ENCODE measurements around the gene TENM4.
"Not testable (repeated sequence)": the region's sequence is repeated elsewhere in the genome, so short reads cannot be mapped to it uniquely, and the experiment has no call there.

Gene TENM4

DNA sequence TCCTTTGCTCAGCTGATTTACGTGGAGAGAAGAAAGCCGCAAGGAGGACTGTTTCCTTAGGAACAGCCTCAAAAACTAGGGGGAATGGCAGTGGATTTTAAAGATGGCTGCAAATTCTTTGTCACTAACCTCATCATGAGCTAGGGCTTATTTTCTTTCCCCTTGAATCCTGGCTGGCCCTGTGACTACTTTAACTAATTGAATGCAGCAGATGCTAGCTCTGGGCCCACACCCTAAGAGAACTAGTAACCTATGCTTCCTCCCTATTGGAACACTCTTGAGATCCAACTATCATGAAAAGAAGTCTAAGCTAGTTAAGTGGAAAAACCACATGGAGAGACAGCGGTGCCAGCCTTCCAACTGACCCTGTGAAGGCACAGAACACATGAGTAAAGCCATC, 444.8 kb downstream of the TENM4 start:
- DNase-seq, result no peak

DNA sequence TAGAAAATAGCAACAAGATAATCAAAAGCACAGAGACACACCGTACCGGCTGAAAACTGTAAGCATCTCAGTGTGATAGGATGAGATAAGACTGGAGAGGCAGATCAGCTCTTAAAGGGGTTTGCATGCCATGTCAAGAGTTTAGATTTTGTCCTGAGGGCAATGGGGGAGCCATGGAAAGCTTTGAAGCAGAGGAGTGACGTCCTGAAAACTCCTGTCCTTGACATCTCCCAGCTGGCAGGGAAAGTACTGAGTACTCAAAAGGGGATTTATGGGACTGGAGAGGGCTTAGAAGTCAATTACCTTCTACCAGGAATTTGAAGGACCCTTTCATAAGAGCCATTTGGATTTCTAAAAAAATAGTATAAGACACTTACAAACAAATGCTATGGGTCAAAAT, 445.7 kb downstream of the TENM4 start:
- no peak for DNase-seq

DNA sequence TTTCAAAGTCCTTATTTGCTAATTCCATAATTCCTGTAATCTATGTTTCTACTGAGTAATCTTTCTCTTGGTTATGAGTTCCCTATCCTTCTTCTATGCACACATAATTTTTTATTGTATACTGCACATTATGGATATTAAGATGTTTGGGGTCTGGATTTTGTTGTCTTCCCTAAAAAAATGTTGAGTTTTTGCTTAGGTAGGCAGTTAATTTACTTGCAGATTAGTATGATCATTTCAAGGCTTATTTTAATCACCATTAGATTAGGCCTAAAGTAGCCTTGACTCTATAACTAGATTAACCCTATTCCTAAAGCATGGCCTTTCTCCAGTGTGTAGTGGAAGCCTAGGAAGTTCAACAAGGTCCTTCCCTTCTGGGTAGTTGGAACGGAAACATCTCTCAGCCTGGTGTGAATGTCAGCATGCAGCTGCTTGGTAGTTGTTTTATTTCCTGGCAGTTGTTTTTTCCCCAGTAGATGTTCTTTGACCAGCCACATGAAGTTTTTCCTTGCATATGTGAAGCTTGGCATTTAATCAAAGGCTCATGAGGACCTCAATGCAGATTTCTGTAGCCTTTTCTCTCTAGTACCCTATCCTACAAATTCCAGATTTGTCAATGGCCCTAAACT, 446.9 kb downstream of the TENM4 start:
- no peak for DNase-seq

DNA sequence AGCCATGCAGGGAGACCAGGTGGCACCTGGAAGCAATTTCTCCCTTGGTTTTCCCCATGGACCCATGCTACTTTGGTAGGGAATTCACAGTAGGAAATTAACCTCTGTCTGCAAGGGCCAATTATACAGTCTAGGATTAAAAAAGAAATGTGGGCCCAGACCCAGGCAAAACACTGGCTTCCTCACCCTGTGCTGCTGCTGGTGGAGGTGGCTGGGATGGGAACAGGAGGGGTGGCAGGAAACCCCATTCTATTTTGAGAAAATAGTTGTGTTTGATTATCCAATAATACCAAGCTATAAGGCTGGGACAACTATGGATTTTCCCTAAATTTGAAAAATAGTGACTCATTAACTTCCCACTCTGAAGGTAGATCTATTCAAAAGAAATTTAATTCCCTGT, 449.1 kb downstream of the TENM4 start:
- DNase-seq, result no peak

DNA sequence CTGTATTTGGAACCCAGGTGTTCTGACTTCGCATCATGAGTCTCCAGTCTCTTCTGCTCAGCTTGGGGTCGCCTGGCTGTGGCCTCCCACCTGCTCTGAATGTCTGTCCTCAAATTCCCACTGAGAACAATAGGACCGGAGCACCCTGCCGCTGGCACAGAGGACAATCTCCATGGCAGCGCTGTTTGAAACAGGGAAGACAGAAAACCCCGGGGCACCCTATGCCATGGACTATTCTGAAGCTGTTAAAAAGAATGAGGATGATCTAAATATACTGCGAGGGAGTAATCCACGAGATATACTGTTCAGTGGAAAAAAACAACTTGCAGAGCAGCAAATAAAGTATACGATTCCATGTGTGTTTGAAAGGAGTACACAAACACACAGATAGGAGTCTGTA, 450.6 kb downstream of the TENM4 start:
- DNase-seq, result no peak

DNA sequence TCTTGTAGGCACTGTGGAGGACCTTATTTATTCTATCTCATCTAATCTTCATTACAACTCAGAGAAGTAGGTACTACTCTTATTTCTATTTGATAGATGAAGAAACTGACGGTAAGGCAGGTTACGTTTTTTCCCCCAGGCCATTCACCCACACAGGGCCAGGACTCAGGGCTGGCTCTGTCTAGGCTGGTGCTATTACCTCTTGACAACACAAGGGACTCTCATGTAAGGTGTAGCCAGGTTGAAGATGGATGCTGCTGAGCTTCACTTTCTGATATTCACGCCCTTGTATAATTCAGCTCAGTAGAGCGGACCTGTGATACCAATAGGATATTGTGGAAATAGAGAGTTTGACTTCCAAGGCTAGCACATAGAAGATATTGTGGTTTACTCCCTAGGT, 453.1 kb downstream of the TENM4 start:
- DNase-seq, result no peak

DNA sequence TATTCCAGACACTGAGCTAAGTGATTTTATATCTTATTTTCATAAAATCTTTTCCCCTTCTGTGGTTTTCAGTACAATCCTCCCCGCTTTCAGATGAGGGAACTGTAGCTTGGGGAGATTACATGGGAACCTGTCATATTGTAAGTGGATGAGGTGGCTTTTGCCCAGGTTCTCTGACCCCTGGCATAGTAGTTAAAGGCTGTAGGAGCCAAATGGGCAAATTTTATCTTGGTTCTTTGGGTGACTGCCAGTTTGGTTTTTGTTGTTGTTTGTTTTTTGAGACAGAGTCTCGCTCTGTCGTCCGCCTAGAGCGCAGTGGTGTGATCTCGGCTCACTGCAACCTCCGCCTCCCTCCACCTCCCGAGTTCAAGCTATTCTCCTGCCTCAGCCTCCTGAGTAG, 454.5 kb downstream of the TENM4 start:
- no peak for DNase-seq

DNA sequence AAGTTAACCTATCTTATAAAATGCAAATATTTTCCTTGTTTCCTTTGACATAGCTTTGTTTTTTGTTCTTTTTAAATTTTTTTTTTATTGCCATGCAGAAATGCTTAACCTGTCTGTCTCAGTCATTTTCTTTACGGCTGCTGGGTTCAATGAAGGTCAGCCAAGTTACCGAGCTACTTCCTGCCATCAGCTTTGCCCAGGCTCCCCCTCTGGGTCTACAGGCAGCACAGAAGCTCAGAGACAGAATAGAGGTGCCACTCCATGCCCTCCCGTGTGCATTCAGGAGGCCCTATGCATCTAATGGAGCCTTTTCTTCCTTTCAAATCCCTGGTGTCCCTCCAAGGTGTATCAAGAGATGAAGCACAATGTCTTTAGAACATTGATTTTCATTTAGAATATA, 455.2 kb downstream of the TENM4 start:
- no peak for DNase-seq

DNA sequence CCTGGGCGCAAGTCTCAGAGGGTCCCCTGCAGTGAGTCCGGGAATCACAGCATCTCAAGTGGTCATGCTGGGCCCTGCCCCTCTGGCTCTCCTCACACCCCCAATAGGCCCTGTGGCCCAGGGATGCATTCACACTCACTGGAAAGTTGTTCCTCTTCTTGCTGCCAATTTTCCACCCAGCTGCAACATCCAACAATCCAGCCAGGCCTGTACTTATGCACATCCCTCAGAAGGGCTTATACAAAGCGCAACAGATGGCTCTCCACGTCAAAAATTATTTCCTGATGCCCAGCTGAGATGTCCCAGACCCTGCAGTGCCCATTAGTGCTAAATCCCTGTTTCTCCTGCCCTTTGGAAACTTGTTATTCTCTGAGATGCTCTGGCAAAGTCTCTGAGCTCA, 458.4 kb downstream of the TENM4 start:
- no peak for DNase-seq

DNA sequence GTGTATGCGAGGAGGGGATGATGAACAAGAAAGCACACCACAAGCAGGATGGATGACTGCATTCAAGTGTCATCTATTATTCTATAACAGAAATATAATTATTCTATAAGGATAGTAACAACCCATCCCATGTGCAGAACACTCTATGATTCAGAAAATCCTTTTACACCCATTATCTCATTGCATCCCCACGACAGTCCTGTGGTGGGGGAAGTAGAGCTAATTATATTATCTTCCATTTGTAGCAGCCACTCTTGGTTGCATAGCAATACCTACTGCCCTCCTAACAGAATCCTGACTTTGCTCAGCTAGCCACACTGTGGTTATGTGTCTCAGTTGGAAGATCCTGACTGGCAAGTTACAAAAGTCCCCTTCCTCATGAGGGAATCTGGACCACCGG, 459.7 kb downstream of the TENM4 start:
- DNase-seq, result no peak

DNA sequence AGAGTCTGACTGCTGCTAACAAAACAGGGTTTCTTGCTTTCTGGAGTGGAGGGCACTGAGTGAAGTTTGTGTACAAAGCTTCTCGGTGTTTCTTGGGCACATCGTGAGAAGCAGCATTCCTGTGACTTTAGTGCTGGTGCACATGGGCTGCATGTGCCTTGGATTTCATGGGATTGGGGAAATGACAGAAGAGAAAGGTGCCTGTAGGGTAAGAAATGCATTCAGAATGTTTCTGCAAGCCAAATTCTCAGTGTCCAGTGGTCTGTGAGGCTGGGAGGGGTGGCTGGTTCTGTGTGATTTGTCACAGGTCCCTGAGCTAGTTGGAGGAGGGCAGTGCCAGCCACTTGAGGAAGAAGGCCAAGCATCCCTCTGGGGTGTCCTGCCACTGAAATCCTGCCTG, 462.0 kb downstream of the TENM4 start:
- DNase-seq, result no peak

DNA sequence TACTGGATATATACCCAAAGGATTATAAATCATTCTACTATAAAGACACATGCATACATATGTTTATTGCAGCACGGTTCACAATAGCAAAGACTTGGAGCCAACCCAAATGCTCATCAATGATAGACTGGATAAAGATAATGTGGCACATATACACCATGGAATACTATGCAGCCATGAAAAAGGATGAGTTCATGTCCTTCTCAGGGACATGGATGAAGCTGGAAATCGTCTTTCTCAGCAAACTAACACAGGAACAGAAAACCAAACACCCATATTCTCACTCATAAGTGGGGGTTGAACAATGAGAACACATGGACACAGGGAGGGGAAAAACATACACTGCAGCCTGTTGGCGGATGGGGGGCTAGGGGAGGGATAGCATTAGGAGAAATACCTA, 463.0 kb downstream of the TENM4 start:
- DNase-seq, result not testable (repeated sequence)

DNA sequence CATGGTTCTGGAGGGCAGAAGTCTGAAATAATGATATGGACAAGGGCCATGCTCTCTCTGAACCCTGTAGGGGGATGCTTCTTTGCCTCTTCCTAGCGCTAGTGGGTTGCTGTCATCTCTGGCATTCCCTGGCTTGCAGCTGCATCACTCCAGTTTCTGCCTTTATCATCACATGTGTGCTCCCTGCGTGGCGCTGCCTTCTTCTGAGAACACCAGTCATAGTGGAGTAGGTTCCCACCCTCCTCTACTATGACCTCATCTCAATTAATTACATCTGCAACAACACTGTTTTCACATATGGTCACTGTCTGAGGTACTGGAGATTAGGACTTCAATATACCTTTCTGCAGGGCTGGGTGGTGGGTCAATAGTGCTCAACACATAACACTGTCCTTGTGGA, 463.8 kb downstream of the TENM4 start:
- no peak for DNase-seq

DNA sequence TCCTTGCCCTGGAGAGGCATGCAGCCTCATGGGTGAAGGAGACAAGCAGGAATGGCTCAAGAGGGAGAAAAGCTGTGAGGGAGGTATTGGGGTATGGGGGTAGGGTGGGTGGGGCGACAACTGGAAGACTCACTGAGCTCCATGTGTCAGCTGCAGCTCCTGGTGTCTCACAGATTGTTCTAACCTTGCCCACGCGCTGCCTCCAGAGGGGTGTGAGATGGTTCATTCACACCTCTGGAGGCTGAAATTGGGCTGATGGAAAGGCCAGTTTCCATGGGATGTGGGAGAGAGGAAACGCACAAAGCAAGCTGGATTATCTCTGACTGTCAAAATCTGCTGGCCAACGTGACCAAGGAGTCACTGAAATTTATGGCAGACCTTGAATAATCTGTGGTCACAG, 465.7 kb downstream of the TENM4 start:
- DNase-seq, result no peak

DNA sequence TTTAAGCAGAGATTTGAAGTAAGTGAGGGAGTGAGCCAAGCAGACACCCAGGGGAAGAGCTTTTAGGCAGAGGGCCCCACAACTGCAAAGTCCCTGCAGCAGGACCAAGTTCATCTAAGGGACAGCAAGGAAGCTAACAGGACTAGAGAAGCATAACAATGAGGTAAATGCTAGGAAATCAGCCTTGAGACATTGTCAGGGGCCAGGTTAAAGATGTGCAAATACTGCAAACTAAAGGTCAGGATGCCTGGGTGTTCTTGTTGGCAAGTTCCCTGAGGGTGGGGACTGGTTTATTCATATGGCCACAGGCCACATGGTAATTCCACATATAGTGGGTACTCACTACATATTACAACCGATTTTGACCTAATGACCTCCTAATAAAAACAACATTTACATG, 467.0 kb downstream of the TENM4 start:
- no peak for DNase-seq

DNA sequence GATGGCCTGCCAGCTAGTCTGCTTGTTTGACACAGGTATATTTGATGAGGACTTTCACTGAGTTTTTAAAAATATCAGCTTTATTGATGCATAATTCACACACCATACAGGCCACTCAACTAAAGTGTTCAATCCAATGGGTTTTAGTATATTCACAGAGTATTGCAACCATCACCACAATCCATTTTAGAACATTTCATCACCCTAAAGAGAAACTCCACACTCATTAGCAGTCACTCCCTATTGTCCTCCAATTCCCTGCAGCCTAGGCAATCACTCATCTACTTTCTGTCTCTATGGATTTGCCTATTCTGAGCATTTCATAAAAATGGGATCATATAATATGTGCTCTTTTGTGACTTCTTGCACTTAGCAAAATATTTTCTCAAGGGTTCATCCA, 468.2 kb downstream of the TENM4 start:
- no peak for DNase-seq

DNA sequence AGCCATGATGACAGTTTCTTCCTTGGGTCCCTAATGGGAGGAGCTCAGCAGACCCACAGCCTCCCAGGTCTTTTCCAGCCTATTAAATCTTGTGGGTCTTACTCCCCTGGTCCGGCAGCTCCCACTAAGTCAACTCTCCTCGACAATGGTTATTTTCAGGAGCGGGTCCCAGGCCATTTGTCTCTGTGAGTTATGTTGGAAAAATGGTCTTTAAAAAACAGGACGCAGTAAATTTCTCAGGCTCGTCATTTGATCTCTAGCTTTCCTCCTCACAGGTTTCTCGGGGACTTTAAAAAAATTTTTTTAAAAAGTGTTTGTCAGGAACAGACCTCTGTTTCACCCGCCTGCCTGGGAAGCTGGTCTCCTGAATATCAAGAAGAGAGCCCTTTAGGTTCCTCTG, 468.7 kb downstream of the TENM4 start:
- DNase-seq, result no peak

DNA sequence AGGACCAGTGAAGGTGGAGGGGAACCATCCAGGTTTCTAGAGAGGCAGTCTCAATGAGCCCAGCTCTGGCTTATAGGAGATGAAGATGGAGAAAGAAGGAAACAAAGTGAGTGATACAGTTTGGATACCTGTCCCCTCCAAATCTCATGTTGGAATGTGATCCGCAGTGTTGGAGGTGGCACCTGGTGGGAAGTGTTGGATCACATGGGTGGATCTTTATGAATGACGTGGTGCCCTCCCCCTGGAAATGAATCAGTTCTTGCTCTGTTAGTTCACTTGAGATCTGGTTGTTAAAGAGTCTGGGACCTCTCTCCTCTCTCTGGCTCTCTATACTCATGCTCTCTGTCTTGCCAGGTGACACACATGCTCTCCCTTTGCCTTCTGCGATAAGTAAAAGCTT, 473.0 kb downstream of the TENM4 start:
- no peak for DNase-seq

DNA sequence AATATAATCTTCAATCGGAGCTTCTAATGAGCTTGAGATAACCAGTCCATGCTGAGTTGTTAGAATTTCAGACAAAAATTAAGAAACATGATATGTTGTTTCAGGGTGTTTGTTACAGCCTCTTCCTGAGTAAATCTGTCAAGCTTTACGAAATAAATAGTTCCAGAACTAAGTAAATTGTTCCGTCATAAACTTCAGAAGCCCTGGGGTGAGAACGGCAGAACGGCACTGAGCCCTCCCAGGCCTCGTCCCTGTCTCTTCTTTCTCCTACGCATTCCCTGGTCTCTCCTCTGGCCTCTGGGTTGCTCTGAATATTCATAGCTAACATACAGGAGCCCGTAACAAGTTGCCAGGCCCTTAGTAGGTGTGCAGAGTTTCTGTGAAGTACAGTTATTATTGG, 475.4 kb downstream of the TENM4 start:
- no peak for DNase-seq

DNA sequence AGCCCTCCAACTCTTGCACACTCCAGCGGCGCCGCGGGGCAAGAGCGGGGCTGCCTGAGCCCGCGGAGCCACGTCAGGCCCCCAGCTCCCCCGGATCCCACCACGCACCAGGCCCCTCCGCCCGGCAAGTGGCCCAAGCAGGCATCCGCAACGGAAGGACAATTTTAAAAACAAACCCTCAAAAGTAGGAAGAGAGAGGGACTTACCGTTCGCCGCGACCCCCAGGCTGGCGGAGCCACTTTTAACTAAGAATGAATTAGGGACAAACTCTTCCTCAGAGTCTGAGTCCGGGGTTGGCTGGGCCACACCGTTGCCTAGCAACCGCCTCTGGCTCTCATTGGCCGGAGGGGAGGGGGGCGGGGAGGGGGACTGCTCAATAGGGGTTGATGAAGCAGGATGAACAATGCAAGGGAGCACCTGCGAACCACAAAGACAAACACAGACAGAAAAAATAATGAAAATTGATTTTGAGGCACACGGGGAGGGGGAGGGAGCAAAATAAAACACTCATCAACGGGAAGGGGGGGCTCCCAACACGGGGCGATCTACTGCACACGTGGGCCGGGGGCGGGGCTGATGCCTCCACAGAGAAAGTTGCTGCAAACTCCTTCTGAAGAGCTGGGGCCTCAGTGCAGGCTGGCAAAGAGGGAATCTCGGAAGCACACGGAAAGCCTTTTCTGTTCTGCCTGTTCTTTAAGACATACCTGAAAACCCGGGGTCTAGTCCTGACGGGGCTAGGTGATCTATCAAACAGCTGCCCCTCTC, 478.7 kb downstream of the TENM4 start:
- peak; percentile 1 to 5 for DNase-seq

DNA sequence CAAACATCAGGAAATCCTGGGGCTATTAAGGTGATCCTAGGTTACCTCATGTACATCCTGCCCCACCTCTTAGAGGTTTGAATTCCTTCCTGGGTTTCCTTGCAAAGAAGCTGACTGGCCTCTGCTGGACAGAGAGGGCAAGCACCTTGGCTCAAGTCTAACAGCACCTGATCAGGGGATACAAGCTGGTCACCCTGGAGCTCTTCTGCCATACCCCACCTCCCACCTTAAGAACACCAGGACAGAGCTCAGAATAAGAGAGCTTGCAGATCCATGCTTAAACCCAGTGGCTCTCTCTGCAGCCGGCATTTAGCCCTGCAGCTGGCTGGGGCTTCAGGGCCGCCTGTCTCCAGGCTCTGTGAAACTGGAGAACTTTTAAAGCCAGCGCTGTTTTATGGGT, 479.6 kb downstream of the TENM4 start:
- DNase-seq, result no peak

DNA sequence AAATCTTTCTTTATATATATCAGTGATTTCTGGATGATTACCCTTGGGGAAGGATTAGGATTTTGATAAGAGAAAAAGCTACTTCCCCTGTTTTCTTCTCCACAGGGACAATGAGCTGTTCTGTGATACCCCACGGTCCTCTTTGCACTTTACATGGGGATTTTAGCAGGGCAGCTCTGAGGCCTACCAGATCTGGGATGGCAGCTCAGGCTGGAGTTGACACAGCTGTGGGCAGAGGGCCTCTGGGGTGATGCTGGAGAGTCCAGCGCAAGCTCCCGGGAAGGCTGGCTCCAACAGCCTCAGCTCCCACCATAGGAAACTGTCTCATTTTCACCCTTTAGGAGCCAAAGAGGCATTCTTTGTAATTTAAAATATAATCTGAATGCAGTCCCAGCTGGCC, 482.4 kb downstream of the TENM4 start:
- DNase-seq, result no peak

DNA sequence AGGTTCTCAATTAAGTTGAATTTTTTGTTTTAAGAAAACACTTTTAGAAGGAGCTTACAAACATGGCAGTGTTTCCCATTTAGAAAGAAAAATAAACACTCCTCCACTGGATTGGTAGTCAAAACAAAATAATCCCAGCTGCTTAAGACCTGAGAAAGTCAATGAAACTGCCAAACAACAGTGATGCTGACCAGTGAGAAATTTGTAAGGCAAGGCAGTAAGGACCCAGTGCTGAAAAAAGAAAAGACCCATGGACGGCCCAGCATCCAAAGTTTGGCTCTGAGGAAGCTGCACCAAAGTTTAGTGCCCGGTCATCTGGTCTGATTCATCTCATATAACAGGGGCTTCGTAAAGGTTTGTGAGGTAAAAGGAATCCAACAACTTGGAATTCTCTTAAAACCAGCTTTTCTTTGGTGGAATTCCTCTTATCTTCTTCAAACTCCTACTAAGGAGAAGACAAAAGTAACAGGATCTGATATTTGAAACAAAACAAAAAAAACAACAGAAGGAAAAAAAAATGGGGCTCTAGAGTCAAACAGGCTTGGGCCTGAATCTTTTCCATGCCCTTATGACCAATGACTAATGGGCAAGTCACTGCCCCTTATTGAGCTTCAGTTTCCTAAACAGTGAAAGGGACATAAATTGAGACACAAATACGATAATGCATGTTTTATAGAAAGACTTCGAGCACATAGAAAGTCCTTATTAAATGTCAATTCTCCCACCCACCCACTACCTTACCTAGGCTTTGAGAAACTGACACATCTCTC, 483.2 kb downstream of the TENM4 start:
- no peak for DNase-seq

DNA sequence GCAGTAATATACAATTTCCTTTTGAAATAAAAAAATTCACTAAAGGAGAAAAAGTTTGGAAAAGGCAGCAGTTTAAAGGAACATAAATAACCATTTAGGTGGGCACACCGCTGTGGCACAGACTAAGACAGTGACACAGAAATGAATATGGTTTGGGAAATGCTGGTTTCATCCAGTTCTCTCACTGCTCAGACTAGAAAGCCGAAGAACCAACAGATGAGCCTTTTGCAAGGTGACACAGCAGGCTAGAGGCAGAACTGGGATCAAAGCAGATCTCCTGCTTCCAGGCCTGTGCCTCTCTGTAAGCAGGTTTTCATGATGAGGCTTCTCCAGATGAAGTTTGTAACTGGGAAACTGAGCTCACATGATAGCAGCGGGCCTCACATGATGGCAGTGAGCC, 486.1 kb downstream of the TENM4 start:
- no peak for DNase-seq

All from activated CD4-positive, alpha-beta T cell treated with anti-CD3 and anti-CD28 coated beads, Interleukin-2, amount 50 U/mL, for 48 hours (primary cell).